SU-DHL-6 (cell line): ENCODE measurements around the gene CD38.

Experiments used
- H2AFZ ChIP-seq: fragments of 200-600 bp; sonication (generic); 2 replicates; pipeline ENCODE4 v1.6.1; 2014; ENCODE audit warnings: low read depth, mild to moderate bottlenecking, moderate library complexity, mixed read lengths, antibody characterized with exemption, low read length; ENCODE audit not compliant: severe bottlenecking
- H3F3A ChIP-seq: fragments of 200-600 bp; shearing (Covaris generic); 2 replicates; pipeline ENCODE4 v1.6.0; 2016; ENCODE audit warnings: antibody characterized with exemption, mild to moderate bottlenecking; ENCODE audit not compliant: insufficient read depth
- H3K27ac ChIP-seq: fragments of 200-600 bp; sonication (generic); 2 replicates; pipeline ENCODE4 v1.5.1; 2016; ENCODE audit warnings: low read depth, mild to moderate bottlenecking, low read length, moderate library complexity, mixed read lengths
- H3K27me3 ChIP-seq: fragments of 200-600 bp; sonication (generic), shearing (Covaris generic); 2 replicates; pipeline ENCODE4 v1.6.0; 2014; ENCODE audit warnings: mild to moderate bottlenecking, low read length
- H3K36me3 ChIP-seq: fragments of 200-600 bp; sonication (generic); 2 replicates; pipeline ENCODE4 v1.6.1; 2014; ENCODE audit warnings: mild to moderate bottlenecking, low read length, mixed read lengths
- H3K4me2 ChIP-seq: fragments of 300-600, 200-600 bp; shearing (Covaris generic), sonication (generic); 2 replicates; pipeline ENCODE4 v1.6.0; 2014; ENCODE audit warnings: low read length, low read depth, mild to moderate bottlenecking; ENCODE audit not compliant: poor library complexity, severe bottlenecking
- H3K4me3 ChIP-seq: fragments of 200-600 bp; sonication (generic); 2 replicates; pipeline ENCODE4 v1.5.1; 2014; ENCODE audit warnings: antibody characterized with exemption, low read length, mild to moderate bottlenecking, mixed read lengths; ENCODE audit not compliant: insufficient read depth, poor library complexity, severe bottlenecking
- H3K79me2 ChIP-seq: fragments of 200-600 bp; sonication (generic); 2 replicates; pipeline ENCODE4 v1.6.1; 2014; ENCODE audit warnings: mild to moderate bottlenecking, low read length, moderate library complexity; ENCODE audit not compliant: insufficient read depth
- H3K9ac ChIP-seq: fragments of 200-600 bp; sonication (generic); 2 replicates; pipeline ENCODE4 v1.7.0; 2014; ENCODE audit warnings: mild to moderate bottlenecking, low read length
- H3K9me2 ChIP-seq: fragments of 200-600 bp; sonication (generic); replicated peaks from 2 replicates; pipeline ENCODE4 v1.6.1; 2014; ENCODE audit warnings: low read length; ENCODE audit not compliant: insufficient read depth
- H3K9me3 ChIP-seq: fragments of 200-600 bp; sonication (generic); 2 replicates; pipeline ENCODE4 v1.6.1; 2014; ENCODE audit warnings: low read length, mixed read lengths; ENCODE audit not compliant: insufficient read depth
- H4K20me1 ChIP-seq: fragments of 200-600 bp; sonication (generic); 2 replicates; pipeline ENCODE4 v1.6.1; 2014; ENCODE audit warnings: low read depth, mild to moderate bottlenecking, antibody characterized with exemption, low read length, moderate library complexity, mixed read lengths
- EZH2phosphoT487 ChIP-seq: fragments of 200-600 bp; sonication (generic), shearing (Covaris generic); conservative IDR thresholded peaks from 2 replicates; pipeline ENCODE4 v1.6.1; 2018; ENCODE audit warnings: mild to moderate bottlenecking, antibody characterized with exemption, low read length, moderate library complexity, mixed read lengths
- TF ChIP-seq, protein P1 (sequence below): fragments of 200-600 bp; sonication (generic); IDR thresholded peaks from one replicate; pipeline ENCODE4 v1.5.1; 2017; ENCODE audit warnings: antibody characterized with exemption, mild to moderate bottlenecking, low read length, moderate library complexity; ENCODE audit not compliant: insufficient read depth, poor library complexity, severe bottlenecking

The CD38 gene

GRCh38 chr4:15885422-15885821 is 107.3 kb downstream of the CD38 start:
- Histone ChIP-seq H3K4me3 (no peak overlapping the region), H3K79me2 (no peaks in the 10 kb centered on the region), H3K36me3 (no peaks in the 10 kb centered on the region), H2AFZ (no peak overlapping the region), H3K27ac (no peak overlapping the region), H3F3A (no peaks in the 10 kb centered on the region), H3K9me3 (no peaks in the 10 kb centered on the region), H3K4me2 (no peak overlapping the region), H3K9ac (no peak overlapping the region), H3K9me2 (no peaks in the 10 kb centered on the region), H4K20me1 (no peaks in the 10 kb centered on the region), H3K27me3 (no peaks in the 10 kb centered on the region)
- TF ChIP-seq, protein P1, sequence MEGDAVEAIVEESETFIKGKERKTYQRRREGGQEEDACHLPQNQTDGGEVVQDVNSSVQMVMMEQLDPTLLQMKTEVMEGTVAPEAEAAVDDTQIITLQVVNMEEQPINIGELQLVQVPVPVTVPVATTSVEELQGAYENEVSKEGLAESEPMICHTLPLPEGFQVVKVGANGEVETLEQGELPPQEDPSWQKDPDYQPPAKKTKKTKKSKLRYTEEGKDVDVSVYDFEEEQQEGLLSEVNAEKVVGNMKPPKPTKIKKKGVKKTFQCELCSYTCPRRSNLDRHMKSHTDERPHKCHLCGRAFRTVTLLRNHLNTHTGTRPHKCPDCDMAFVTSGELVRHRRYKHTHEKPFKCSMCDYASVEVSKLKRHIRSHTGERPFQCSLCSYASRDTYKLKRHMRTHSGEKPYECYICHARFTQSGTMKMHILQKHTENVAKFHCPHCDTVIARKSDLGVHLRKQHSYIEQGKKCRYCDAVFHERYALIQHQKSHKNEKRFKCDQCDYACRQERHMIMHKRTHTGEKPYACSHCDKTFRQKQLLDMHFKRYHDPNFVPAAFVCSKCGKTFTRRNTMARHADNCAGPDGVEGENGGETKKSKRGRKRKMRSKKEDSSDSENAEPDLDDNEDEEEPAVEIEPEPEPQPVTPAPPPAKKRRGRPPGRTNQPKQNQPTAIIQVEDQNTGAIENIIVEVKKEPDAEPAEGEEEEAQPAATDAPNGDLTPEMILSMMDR: no peak
- TF ChIP-seq EZH2phosphoT487: no peak

GRCh38 chr4:15888515-15888914 is 110.4 kb downstream of the CD38 start:
- no peaks in the 10 kb centered on the region for H3K79me2 ChIP-seq
- no peak overlapping the region for H3K9ac ChIP-seq
- H3K27ac ChIP-seq: no peak overlapping the region
- H3K4me3 ChIP-seq: no peak overlapping the region
- no peaks in the 10 kb centered on the region for H3K36me3 ChIP-seq
- no peaks in the 10 kb centered on the region for H3K9me2 ChIP-seq
- no peak overlapping the region for H2AFZ ChIP-seq
- H3K9me3 ChIP-seq: no peaks in the 10 kb centered on the region
- TF ChIP-seq EZH2phosphoT487: no peak
- TF ChIP-seq, protein P1: no peak
- H3K4me2 ChIP-seq: no peak overlapping the region
- no peaks in the 10 kb centered on the region for H3F3A ChIP-seq
- H4K20me1 ChIP-seq: no peaks in the 10 kb centered on the region
- no peaks in the 10 kb centered on the region for H3K27me3 ChIP-seq

- H3K9ac ChIP-seq: no peak overlapping the region
- no peaks in the 10 kb centered on the region for H3K79me2 ChIP-seq
- H3K27ac ChIP-seq: no peak overlapping the region
- no peaks in the 10 kb centered on the region for H3K27me3 ChIP-seq
- no peaks in the 10 kb centered on the region for H3K9me3 ChIP-seq
- H2AFZ ChIP-seq: no peak overlapping the region
- no peaks in the 10 kb centered on the region for H3K9me2 ChIP-seq
- no peaks in the 10 kb centered on the region for H3F3A ChIP-seq
- no peaks in the 10 kb centered on the region for H4K20me1 ChIP-seq
- H3K4me3 ChIP-seq: no peak overlapping the region
- no peak overlapping the region for H3K4me2 ChIP-seq
- no peaks in the 10 kb centered on the region for H3K36me3 ChIP-seq
- TF ChIP-seq EZH2phosphoT487: no peak
- TF ChIP-seq, protein P1: no peak
Observed at GRCh38 chr4:15890246-15890829, 112.2 kb downstream of the CD38 start.
